CD4-positive, alpha-beta T cell treated with Interleukin-15 for 4 hours (primary cell): Measurements from ENCODE around the gene TRIM49B.
"Not testable (repeated sequence)": the region's sequence is repeated elsewhere in the genome, so short reads cannot be mapped to it uniquely, and the experiment has no call there.

Experiments
- DNase-seq: peaks from one replicate; pipeline ENCODE4 v3.0.0-alpha.2; 2020; ENCODE audit warnings: low spot score

Gene TRIM49B, protein sequence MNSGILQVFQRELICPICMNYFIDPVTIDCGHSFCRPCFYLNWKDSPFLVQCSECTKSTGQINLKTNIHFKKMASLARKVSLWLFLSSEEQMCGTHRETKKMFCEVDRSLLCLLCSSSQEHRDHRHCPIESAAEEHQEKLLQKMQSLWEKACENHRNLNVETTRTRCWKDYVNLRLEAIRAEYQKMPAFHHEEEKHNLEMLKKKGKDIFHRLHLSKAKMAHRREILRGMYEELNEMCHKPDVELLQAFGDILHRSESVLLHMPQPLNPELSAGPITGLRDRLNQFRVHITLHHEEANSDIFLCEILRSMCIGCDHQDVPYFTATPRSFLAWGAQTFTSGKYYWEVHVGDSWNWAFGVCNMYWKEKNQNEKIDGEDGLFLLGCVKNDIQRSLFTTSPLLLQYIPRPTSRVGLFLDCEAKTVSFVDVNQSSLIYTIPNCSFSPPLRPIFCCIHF

GRCh38 chr11:49028523-49028922, at the start of gene TRIM49B:
Gene TRIM49B, plus strand, starts transcription at chr11:49028823. Its CDS starts 2,777 bp downstream, at chr11:49031600.
- not testable (repeated sequence) for DNase-seq

DNA sequence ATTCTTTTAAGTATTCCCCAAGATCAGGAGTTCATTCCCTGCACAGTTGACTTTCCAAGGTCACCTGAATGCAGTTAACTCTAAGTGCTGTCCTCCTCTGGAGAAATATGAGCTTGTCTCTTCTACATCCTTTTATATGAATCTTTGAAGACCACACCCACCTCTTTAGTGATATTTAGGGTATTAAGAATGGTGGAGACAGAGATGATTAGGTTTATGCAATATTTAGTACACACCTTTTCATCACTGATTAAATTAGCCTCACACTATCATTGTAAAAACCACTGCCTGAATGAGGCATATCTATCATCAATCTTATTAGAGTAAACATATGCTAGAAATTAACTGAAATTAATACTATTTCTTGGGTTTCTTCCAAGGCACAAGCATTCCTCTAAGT, 44.8 kb upstream of the TRIM49B start, which contains the start of gene TRIM51G:
TRIM51G (minus strand) TSS at position 101 of the 400 bp plus-strand sequence. CDS start 2,190 bp downstream, outside the sequence.
- not testable (repeated sequence) for DNase-seq

GRCh38 chr11:49048229-49048628, 19.6 kb downstream of the TRIM49B start:
- not testable (repeated sequence) for DNase-seq

DNA sequence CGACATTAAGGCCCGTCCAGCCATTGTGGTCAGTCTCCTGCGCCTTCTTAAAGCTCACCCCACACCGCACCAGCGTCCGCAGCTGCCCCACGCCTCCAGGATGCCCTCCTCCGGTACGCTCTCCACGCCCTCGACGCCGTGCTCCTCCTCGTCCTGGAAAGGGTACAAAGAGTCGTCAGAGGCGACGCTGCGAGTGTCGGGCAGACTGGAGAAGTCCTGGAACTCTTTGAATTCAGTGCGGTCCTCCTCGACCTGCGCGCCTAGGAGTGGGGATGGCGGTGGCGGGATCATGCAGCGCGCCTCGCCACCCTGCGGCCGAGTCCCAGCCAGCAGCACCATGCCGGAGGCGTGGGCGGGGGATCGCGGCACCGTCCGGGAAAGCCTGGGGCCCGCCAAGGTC, 21.2 kb downstream of the TRIM49B start:
- not testable (repeated sequence) for DNase-seq

GRCh38 chr11:49059012-49059411, 30.4 kb downstream of the TRIM49B start, which contains the start of gene TRIM64C:
Gene TRIM64C, minus strand, starts transcription at chr11:49059112. Its CDS starts 0 bp downstream, at chr11:49059112.
- not testable (repeated sequence) for DNase-seq

DNA sequence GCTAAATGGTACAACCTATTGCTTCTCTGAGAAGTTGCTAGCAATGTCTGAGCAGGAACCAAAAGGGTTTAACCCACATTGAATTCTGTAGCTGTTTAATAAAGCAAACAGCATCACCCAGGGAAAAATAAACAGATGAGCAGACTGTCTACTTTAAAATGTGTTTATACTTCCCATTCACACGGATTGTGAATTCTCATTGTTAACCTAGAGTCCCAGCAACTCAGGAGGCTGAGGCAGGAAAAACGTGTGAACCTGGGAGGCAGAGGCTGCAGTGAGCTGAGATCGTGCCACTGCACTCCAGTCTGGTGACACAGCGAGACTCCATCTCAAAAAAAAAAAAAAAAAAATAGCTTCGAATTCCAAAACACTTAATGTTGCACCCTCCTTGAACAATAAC, 41.3 kb downstream of the TRIM49B start:
- DNase-seq, result not testable (repeated sequence)
